ENCODE results near the gene MBNL3.
"Not testable (repeated sequence)": the region's sequence is repeated elsewhere in the genome, so short reads cannot be mapped to it uniquely, and the experiment has no call there.

MBNL3 gene

DNA sequence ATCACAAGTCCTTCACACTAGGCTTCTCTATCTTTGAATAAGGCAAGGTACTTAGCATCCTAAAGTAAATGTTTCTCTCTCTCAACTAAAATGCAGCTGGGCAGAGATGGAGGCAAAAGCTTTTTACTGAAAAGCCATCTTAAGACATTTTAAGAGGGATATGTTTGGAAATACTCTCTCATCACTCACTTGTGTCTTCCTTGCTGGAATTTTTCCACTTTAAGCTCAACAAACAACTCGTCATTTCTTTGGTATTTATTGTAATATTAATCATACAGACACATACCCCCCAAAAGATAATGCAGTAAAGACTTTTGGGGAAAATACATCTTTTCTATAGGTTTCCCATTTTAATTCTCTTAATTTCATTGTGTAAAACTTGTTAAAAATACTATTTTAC is 16.4 kb downstream of the MBNL3 start:
- no peak for DNase-seq

DNA sequence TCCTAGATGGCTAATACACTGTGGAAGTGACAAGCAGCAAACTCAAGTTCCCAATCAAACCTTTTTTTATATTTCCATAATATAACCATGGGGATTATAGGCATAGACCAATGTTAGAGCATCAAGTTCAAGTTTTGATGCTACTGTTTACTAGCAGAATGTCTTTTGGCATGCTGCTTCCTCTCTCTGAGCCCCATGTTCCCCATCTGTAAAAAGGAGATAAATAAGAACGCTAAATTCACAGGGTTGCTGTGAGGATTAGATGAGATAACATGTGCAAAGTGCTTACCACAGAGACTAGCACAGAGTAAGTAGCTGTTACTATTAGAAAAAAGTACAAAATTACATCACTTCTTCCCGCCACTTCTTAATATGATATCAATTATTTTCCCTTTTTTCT is 18.0 kb downstream of the MBNL3 start:
- no peak for DNase-seq

DNA sequence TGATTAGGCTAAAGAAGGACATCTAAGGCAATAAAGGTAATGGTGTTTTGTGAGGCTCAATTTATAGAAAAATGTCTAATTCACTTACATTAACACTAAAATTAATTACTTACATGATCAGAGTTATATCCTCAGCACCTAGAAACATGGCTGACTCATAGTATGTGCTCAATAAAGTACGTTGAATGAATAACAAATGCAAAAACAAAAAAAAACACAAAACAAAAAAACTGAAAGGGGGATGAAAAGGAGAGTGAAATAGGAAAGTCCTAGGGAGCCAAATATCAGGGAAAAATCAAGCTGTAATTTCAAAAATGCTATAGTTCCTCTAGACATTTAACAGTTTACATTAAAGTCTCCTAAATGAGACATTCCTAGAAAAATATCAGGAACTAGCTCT is 18.7 kb downstream of the MBNL3 start:
- no peak for DNase-seq

DNA sequence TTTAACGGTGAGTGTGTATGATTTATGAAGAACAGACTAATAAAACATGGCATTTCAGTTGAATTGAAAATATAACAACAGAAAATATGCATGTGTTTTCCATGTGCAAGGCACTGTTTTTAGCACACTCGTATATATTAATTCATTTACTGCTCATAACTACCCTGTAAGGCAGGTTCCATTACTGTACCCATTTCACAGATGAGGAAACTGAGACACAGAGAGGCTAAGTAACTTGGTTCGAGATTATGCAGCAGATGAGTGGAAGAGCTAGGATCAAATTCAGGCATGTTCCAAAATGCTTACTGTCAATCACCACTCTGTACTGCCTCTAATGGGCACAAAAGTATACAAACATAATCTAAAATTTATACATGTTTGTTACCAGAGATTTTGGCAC is 20.4 kb downstream of the MBNL3 start:
- DNase-seq: no peak

DNA sequence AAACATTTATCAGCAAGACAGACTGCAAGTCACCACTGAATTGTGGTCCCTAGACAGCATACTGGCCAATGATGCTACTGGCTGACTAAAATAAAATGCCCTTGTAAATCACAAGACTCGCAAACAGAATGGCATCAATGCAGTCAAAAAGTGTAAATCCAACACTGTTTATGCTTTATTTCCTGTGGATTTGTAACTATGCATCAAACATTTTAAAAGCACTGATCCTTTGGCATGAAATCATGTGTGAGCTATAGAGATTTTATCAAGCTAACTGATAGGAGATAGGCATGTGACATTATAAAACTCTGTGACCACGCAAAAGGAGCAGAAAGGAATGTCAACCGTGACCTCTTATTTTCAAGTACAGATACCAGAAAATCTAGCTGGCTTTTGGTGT is 20.8 kb downstream of the MBNL3 start:
- DNase-seq: no peak

DNA sequence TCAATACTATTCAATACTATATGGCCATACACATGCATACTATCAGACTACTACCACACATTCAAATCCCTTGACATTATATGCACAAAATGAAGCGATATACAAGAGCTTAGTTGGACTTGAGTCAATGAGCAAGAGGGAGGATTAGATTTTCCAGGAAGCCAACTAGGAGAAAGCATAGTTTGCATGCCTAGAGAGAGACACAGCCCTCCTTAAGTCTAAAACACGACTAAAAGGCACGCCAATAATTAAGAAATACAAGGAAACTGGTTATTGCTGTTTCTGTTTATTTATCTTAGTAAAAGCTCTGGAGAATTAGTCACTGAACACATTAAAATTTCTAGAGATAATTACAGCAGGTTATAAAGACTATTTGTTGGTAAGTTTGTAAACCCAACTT is 21.8 kb downstream of the MBNL3 start:
- DNase-seq: no peak

DNA sequence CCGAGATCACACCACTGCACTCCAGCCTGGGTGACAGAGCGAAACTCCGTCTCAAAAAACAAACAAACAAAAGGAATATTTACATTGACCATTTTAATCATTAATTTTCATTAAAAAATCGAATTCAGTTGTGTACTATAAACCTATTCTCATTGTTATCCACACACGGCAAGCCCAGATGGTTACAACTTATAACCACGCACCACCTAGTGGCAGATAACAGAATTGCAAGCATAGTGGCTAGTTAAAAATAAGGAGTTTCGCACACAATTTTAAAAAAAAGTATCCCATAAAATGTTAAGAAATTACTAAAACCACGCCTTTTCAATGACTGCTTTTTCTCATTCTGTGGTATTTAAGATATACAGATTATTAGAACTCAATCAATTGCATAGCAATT is 25.4 kb downstream of the MBNL3 start:
- no peak for DNase-seq

DNA sequence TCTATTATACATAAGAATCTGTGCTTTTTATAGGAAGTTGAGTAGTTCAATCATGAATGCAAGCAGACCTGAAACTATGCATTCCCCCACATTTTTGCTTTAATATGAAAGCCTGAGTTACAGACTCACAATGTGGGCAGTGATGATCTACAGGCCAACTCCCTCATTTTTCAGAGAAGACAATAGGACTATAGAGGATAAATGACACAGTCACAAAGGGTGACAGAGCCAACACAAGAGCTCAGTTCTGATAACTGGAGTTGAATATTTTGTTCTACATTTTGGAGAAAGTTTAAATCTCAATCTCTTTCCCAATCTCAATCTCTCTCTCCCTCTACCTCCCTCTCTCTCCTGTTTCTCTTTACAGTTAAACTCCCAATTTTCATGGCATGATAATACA is 27.0 kb downstream of the MBNL3 start:
- DNase-seq: no peak

DNA sequence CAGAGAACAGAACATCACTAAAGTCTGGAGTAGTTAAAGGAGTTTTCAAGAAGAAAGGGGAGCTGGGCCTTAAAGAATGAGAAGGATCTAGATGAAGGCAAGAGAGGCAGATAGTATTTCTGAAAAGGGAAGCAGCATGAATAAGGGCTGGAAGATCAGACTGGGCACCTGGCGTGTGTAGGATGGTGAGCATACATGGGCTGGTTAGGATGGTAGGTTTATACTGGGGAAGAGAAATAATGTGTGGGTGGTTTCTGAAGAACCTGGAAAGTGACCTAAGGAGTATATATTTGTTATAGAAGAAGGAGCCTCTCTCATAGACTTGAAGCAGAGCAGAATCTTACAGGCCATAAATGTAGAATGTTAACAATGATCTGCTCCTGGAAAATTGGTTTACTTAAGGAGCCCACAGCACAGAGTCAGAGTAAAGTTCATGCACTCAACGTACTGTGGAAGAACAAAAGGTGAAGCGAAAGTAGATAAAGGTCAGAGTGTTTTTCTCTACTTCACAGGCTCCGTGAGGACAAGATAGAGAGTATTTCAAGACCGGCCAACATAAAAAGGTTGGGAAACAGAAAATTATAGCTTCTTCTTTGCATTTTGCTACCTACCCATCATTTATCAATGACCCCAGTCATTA is 35.8 kb downstream of the MBNL3 start:
- no peak for DNase-seq

DNA sequence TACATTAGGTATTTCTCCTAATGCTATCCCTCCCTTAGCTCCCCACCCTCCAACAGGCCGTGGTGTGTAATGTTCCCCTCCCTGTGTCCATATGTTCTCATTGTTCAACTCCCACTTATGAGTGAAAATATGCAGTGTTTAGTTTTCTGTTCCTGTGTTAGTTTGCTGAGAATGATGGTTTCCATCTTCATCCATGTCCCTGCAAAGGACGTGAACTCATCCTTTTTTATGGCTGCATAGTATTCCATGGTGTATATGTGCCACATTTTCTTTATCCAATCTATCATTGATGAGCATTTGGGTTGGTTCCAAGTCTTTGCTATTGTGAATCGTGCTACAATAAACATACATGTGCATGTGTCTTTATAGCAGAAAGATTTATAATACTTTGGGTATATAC is 42.9 kb downstream of the MBNL3 start:
- DNase-seq: not testable (repeated sequence)

DNA sequence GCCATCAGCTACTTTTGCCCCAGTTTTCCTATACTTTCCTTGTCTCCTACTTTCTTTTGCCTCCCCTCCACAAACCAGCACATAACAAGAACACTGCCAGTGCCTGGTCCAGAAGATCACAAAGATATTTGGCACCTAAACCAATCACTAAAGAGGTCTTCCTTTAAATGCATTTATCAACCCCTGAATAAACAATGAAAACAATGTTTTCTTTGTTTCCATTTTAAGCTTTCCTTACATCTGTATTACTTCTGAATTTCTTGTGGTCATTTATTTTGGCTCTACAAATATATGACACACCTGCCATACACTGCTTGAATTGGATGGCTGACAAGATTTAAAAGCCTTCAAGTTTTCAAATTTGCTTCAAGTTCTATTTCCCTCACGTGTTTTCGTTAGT is 43.9 kb downstream of the MBNL3 start:
- DNase-seq: no peak

DNA sequence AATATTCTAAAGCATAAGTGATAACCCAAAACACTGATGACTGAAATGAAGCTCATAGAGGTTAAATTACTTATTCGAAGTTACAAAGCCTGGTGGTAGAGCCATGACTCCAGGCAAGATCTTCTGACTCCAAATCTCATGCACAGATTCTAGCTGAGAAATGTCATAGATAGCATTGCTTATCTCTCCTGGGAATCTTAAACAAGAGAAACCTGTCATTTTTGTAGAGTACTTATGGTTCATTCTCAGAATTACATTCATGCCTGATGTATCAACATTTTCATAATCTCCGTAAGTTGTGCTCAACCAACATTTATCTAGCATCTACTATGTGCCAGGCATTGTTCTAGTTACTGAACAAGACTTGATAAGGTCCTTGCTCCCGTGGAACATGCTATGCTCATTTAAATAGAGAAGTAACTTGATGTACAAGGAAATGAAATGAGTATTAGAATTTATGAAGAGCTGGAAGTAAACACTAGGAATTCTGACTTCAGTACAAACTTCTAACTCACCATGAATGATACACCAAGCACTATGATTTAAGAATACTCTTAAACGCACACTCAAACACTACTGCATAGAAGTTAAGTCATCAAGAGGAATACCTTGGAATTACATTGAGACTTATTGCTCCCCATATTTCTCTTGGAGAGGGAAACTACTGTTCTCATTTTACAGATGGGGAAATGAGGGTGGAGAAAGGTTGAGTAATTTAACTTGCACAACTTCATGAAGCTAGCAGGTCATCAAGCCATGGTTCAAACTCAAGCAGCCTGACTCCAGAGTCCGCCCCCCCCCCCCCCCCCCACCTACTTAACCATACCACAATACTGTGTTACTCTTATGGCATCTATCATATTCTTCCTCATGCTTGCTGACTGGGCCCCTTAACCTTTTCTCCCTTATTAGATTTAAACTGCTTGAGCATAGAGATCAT is 45.4 kb downstream of the MBNL3 start:
- DNase-seq: no peak

DNA sequence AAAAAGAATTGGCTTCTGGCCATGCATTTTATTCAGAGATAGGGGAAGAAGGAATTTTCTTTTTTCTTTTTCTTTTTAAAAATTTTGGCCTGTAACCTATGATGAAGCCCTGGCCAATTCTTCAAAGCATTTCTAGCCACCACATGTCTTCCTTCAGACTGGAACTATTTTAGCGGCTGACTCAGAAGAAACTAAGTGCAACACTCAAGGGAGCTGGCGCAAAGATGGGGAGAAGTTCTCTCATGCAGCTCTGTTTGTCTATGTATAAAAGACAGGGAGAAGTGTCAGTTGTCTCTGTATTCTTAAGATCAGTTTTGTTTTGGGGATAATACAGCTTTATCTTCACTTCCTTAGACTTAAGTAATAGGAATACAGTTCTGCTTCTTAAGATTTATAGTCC is 46.1 kb downstream of the MBNL3 start:
- DNase-seq: no peak

DNA sequence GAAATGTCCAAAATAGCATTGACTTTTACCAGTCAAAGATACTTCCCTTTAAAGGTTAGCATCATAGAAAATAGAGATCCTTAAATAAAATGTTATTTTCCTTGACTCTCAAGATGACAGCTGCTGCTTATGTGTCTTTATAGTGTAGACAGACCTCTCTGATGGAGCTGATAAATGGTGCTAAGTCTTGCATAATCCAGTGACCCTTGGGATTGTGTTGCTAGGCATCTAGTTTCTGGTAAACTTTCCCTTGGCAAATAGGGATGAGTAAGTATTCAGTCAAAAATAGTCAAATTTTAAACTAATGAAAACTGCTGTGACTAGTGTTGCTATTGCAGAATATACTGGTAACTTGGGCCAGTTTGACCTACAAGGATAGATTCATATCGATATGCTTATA is 53.6 kb downstream of the MBNL3 start:
- no peak for DNase-seq

DNA sequence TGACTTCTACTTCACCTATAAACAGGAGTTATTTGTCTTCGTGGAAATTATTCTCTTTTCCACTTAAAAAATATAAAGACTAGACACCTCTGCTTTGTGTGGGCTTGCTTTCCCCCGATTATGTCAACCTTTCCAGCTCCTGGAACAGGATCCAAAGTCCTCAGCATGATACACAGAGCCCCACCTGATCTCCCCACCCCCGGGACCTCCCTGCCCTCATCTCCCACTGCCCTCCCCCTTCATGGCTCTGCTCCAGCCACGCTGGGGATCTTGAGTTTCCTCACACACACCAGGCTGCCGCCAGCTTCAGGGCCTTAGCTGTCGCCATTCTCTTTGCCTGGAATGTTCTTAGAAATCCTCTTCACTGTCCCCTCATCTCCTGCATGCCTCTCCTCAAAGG is 55.3 kb downstream of the MBNL3 start:
- DNase-seq: no peak

DNA sequence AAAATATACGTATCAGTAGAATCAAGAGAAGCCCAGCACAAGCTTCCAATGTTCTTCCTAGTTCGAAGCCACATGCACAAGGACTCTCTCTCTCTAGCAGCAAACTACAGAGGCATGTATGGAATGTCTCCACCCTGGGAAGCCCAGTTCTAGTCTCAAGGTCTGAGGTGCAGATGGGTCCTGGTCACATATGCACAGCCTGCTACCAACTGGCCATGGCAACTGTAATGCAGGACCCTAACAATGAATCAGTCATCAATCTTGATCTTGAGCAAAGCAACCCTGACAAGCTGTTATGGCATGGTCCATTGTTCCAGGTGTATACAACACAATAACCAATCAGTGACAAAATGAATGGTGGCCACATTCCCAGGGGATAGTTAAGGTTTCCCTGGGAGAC is 55.8 kb downstream of the MBNL3 start:
- DNase-seq: no peak

DNA sequence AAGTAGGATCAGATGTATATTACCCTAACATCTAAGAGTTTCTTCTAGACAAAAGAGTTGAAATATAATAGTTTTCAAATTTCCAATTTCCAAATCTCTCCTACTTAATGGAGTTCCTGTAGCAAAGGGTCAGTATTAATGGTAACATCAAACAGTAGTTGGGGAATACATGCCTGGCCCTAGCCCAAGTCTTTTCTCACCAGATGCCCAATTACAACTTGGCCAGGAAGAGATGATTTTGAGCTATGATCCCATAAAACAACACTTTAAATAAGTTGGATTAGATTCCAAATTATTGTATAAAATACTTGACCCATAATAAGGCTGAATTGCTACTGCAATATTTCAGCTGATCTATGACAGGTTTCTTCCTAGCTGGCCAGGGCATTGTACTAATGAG is 59.9 kb downstream of the MBNL3 start:
- DNase-seq: no peak

DNA sequence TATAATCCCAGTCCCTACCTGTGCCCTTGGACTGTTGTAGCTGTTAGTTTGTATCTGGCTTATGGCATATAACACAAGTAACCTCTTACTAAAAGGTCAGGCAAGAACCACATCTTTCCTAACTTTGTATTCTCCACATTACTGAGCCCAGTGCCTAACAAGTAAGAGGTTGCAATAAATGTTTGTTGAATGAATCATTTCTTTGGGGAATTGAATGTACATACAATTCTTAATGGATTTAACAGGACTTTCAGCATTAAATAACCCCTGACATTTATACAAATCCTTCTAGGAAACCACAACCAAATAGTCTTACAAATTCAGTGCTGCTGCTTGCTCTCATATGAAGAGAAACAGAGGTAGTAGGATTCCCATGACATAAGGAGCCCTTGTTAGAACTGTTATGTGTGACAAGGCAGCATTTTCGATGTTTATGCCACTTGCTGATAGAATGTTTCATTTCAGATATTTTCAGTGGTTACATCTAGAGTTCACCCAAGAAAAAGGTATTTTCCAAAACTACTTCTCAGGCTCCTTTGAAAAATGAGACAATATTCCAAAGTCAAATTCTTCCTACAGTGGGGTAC is 62.0 kb downstream of the MBNL3 start:
- no peak for DNase-seq

DNA sequence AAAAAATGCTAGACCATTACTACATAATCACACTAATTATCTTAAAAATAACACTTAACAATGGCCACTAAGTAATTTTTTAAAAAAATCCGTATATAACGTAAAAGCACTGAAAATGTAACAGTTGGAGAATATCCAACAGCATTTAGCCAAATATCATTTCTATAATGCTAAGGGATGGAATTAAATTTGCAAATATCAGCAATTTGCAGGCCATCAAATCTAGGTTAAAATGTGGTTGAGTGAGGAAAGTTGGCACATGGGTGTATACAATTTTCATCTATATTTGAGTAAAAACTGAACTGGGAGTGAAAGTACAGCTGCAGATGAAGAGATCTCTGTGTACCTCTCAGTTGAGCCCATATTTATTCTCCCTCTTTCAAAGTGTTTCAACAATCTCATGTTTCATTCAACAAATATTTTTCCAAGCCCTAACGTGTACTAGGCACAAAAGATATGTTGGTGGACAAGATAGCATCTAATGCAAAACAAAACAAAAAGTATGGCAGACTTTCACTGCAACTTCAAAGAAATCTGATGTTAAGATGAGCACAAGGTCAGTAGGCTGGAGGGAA is 63.0 kb downstream of the MBNL3 start:
- DNase-seq: no peak

DNA sequence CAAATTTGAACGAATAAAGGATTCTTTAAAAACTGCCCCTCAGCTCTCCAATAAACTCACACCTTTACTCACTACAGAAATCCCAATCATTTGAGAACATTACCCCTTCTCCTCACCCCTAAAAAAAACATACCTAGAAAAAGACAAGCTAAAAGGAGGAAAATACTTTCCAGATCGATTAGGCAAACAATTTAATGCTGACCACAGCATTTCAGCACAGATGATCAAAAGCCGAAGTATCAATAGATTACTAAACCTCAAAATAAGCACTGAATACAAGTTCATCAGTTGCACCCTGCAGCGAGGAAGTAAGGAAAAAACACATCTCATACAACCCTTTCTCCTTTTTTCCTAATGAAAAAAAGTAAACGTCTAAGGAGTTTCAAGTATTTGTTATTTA is 65.5 kb downstream of the MBNL3 start:
- DNase-seq: no peak

DNA sequence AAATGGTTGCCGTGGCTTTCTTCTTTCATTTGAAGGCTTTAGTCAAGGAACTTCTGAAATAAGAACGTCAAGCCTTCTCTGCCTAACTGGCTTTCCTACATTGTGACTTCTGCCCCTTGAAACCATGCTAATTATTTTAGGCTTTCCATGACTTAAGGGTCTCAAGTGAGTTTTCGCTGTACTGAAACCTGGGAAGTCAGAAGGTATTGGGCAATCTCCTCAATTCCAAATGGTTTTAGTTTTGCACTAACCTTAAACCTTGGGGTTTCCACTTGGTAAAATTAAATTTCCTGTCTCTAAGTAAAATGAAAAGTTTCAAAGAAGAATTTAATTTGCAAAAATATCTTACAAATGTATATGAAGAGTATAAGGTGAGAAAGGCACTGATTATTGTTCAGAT is 73.8 kb downstream of the MBNL3 start:
- DNase-seq: no peak

DNA sequence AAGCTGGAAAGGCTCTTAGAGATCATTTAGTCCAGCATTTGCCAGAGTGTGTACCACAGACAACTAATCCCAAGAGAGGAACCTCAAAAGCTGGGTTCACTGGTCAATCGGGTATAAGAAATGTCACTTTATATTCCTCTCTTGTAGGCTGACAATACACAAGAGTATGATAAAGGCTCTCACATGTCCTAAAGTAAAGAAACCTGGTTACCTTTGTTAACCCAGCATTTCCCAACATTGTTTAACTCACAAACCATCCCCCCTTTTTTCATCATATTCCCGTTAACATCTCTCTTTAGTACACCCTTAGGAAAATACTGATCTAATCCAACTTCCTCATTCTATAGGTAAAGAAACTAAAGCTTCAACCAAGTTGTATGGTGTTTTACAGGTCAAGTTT is 74.4 kb downstream of the MBNL3 start:
- DNase-seq: no peak

DNA sequence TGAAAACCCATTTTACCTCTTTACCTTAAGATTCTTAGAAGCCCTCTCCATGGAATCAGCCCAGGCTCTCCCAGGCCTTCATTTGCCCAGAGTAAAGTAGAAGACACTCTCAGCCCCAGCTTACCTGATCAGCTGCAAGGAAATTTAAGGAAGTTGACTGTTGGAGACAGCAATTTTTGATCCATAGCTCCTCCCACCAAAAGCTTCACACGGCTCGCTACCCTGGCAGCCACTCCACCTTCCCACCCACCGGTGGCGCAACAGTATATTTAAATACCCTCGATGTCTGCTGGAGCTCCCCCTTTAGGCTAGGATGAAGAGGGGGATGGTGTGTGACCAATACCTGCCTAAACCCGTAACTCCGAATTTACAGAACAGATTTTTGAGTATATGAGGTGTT is 75.4 kb downstream of the MBNL3 start:
- no peak for DNase-seq

DNA sequence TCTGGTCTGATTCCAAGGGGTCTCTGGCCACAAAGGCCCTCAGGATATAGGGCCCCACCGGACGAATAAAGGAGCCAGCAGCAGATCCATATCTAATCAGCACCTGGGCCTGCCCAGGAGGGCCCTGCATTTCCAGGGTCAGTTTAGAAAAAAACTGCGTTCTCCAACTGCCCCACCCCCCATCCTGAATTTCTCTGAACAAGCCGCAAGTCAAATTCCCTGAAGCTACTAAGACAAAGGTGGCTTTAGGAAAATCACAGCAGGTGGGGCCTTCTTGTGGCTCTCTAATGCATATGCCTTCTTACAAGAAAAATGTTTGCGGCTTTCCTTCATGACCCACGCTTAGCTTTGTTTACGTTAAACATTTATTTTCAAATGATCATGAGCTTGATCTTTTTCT is 76.6 kb downstream of the MBNL3 start:
- no peak for DNase-seq
